GM19025 (cell line): Measurements from ENCODE around the gene PHC2.

Source experiments
- ATAC-seq: cut with Tn5 transposase; IDR thresholded peaks from one replicate; pipeline ENCODE4 v1.9.1; 2021; ENCODE audit warnings: mild to moderate bottlenecking, low read depth, moderate library complexity; ENCODE audit not compliant: unreplicated experiment

PHC2 gene

DNA sequence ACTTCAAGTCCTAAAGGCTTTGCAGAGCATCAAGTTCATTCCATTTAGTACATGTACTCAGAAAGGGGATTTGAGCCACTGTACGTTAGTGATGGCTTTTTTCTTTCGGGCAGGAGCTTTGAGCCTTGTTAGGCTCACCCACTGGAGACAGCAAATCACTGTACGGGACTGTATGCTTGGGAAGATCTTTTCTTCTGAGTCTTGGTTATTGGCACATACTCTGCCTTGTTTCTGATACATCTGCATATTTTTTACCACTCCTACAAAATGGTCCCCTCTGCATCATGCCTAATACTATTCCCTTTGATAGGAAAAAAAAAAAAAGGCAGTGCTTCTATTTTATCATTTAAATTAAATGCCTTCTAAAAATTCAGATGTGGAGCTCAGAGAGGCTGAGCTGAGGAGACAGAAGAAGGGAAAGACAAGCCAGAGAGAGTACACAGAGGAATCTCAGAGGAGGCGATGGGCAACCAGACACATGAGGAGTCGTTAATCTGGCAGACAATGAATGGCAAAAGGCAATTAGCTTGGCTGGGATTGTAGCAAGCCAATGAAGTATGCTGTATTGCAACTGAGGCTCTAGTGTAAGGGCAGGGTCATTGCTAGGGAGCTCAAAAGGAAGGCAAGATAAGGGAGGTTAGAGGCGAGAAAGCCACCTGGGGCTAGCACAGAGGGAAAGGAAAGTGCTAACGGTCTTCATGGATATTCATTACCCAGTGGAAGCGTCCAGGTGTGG, 39.4 kb downstream of the PHC2 start:
- ATAC-seq = no peak

DNA sequence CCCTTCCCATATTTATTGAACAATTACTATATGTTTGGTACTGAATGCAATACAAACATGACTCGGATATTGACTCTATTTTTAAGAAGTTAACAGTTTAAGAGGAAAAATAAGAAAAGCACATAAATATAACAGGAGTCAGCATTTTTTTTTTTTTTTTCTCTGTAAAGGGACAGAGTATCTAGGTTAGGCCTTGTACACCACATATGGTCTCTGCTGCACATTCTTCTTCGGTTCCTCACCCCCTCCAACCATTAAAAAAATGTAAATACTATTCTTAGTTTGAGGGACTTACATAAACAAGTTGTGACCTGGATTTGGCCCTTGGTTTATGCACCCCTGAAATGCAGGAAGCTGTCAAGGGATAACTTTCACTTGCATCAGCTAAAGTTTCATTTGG, 40.4 kb downstream of the PHC2 start:
- no peak for ATAC-seq

DNA sequence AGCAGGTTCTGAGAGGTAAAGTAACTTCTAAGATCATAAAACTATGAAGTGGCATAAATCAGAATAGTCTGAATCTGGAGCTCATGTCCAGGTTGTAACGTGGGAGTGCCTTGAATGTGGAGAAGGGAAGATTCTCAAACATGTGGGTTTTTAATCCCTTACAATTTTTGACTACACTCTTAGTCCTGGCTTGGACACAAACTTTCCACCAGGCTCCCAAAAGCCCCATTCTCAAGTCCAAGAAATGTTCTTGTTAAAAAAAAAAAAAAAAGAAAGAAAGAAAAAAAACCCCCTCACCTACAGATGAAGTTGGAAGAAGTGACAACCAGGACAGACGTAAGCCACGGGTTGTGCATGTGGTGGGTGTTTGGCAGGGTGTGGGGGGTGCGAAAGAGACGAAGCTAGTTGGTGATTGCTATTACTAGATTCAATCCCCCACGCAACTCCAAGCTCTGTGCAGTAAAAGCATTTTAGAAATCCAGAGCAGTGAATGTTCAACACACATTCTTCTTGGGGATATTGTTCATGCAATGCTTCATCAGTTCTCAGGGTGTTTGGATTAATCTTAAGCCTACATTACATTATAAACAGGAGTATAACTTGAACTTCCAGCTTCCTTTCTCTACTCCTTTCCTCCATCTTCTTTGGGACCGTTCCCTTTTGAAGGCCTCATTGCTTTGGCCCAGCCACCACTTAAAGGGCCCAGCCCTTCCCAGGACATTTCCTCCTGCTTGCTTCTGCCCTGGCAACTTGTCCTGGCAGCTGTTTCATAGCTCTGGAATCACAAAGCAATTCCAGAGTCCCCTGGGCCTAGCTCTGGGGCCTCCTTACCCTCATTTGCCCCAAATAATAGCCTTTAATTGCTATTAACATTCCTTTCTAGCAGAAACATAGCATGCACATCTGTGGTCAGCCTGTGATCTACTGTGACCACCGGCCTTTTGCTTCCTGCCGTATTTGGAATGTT, 41.8 kb downstream of the PHC2 start:
- no peak for ATAC-seq

DNA sequence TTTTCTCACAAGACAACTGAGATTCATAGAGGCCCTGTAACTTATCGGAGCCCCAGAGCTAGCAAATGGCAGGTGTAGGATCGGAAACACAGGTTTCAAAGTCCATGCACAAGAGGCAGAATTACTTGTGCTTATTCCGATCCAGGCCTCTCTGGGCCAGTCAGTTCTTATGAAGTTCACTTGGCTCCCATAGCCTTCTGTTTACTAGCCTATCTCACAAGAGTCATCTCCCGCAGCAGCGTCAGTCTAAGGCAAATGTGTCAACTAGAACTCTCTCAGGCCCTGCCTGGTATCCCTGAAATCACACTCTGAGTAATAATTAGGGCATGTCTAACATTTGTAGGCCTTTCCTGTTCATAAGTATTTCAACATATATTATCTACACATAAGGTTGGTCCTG, 43.3 kb downstream of the PHC2 start:
- ATAC-seq = no peak

DNA sequence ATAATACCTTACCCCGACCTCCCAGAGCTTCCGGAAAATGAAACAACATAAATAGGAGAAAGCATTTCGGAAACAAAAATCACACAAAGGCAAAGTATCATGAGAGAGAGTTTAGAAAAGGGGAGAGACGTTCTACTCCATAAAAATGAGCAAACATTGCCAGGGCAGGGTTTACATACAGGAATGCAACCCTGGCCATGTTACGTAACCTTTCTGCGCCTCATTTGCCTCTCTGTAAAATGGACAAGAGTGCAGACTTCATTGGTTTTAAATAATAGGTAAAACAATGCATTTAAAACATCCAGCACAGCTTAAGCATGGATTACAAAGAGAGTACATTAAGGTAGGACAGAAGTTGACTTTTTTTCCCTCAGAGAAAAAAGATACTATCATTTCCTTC, 45.6 kb downstream of the PHC2 start:
- ATAC-seq = no peak

DNA sequence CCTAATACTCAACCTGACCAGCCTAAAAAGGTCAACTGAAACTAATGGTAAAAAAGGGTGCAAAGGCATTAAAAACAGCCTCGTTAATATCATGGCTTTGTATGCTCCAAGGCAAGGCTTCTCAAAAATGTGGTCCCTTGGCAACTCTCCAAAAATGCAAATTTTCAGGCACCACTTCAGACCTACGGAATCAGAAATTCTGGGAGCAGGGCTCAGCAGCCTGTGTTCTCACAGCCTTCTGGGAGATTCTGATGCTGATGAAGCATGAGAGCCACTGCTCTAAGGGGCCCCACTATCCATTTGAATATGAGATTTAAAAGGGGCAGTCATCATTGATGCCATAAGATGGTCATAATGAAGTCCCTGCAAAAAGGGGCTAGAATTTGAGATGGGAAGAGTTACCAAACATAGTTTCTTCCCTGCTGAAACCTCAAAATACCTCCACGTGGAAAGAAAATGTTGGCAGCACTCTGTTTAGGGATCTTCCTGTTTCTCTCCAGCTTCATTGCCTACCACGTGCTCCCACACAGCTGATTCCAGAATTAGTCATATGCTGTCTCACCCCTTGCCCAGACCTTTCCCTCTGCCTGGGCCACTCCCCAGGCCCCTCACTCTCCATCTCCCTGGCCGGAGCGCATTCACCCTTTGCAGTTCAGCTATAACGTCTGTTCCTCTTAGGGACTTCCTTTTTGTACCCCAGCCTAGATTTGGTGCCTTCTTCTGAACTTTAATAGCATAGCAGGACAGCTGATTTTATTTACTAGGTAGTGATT, 46.7 kb downstream of the PHC2 start:
- no peak for ATAC-seq

DNA sequence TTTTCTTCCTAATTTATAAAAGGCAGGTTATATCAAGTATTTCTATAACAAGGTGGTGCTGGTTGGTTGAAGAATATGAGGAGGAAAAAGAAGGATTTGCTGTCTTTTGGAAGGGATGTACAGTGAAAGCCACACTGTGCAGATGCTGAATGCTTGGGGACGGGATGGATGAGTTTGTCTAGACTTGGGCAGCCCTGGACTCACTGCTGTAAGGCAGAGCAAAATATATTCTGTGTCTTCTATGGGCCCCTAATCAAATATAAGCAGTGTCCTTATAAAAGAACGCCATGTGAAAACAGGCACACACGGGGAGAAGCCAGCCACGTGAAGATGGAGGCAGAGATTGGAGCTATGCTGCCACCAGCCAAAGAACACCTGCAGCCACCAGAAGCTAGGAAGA, 47.4 kb downstream of the PHC2 start:
- no peak for ATAC-seq

DNA sequence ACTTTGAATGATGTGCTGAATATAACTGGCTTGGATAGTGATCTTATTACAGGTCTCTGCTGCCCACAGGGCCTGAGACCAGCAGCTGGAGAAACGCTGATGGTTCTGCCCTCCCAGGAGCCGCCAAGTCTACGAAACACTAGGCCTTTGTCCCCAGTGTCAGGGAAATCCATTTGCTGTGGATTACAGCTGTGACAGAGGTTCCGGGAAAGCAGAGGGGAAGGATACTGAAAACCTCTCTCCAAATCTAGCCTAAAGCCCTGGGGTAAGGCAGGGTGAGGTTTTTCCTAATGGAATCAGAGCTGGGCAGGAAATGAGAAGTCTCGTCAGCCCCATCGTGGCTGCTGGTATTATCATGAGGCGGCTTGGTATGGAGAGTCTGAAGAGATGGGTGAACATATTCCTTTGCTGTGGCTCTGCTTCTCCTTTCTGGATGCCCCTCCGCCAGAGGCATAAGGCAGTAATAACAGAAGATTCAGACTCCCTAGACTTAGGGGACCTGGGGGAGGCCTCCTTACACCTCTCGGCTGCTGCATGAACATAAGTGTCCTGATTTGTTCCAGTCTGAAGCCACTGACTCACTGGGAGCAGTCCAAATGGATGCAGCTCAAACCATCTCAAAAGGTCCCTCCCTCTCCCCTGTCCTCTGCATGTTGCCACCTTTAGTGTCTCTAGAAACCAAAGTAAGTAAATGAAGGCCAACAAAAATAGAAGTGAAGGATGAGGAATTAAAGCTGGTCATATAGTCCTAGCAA, 48.1 kb downstream of the PHC2 start:
- no peak for ATAC-seq

DNA sequence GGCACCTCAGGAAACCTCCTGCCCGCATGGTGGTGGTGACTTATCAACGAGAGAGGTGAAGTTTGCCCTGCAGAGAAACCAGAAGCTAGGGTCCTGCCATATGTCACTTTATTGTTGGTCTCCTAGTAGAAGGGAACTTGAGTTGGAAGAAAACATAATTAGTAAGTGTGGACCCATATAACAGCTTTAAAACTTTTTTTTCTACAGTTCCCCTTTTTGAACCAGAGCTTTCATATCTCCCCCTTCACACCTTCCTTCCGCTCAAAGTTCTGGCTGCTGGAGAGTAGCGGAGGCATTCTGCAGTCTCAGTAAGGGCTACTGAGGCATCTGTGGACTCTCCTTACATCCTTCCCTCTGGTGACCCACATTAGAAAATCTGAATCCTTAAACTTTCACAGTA, 48.9 kb downstream of the PHC2 start:
- no peak for ATAC-seq

DNA sequence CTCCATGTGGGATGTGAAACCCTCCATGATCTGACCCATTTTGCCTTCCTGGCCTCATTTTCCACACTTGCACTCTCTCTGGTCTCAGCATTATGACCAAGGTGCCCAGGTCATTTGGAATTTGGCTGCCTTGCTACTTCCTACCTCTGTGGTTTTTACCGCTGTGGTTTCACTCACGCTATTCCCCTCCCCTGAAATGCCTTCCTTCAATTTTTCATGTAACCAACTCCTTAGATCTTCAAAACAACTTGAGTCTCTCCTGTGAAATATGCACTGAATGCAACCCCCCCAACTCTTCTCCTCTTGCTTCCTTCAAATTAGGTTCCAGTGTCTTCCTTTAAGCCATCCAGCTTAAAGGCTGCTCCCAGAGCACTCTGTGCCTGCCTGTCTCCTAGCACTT, 50.1 kb downstream of the PHC2 start:
- no peak for ATAC-seq

DNA sequence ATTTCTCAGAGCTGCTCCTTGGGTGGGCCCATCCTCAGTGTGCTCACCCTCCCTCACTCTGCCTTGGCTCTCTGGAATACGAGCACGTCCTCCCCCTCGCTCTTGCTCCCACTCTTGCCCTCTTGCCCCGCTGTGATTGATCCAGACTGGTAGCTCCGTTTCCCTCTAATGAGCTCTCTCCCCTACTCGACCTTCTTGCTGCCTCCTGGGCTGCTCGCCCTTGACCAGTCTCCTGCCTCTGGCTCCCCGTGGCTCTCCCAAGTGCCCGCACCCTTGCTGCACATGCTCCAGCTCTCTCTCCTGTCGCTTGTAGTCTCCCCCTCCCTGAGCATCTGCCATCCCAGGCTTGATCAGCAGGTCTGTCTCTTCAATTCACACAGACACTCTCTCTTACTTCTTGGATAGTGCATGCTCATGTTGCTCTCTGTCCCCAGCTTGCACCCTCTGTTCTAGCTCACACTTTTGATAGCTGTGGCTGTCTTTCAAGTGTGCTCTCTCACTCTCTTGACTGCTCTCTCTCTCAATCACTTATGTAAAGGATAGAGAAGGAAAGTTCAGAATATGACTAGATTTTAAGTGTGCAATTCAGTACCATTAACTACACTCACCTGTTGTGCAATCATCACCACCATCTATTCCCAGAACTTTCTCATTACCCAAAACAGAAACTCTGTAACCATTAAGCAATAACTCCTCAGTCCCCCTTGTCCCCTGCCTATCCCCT, 51.1 kb downstream of the PHC2 start:
- no peak for ATAC-seq

DNA sequence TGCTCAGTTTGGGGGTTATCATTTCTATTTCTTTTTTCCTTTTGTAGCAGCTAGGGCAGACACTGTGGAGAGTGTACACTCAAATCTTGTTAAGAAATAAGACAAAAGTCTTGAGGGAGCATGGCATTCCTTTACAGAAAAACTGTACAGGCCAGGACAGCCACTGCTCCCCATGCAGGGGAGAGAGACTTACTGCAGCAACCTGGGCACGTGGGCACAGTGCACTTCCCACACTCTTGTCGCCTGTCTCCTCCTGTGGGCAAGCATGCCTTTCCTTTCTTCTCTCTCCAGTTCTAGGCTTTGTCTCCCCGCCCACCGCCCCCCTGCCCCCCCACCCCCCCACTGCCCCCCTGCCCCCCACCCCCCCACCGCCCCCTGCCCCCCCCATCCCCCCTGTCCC, 51.9 kb downstream of the PHC2 start:
- no peak for ATAC-seq

DNA sequence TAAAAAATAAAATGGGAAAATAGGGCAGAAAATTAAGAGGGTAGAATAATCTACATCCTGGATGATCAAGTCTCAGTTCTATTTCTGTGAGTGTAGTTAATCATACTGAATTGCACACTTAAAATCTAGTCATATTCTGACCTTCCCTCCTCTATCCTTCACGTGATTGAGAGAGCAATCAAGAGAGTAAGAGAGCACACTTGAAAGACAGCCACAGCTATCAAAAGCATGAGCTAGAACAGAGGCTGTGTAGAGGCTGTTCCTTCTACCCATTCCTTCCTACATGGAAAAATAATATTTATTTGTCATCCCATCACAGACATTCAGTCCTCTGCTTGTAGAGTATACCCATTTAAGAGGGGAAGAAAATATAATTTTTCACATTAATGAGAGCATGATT, 52.4 kb downstream of the PHC2 start:
- ATAC-seq = no peak

DNA sequence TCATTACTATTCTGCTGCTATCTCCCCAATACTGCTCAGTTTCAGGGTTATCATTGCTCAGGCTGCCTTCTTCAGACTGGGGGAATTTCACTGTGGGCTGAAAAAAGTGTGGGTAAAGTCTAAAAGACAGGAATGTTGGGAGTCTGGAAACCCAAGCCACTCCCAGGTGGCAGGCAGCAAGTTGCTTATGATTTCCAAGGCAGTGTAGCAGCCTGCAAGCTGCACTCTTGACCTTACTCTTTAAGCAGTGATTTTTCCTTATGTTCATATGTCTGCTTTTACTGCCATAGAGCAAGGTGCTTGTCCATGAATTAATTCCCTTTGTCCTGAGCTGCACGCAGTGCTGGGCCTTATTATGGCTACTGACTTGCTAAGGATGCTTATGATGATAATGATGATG, 53.1 kb downstream of the PHC2 start:
- no peak for ATAC-seq

DNA sequence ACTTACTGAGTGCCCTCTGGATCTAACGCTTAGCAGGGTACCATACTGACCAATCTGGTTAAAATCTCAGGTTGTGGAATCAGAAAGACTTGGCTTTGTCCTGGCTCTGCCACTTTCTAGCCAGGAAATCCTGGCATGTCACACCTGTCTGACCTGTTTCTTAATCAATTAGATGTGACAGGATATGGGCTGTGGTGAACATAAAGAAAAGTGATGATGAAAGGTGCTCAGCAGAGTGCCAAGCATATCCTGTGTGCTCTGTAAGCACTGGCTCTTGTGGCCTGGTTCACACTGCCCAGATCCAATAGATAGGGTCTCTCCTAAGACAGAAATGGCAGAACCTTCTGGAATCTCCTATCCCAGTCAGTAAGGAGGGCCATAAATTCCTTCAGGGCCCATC, 53.9 kb downstream of the PHC2 start:
- ATAC-seq = no peak

DNA sequence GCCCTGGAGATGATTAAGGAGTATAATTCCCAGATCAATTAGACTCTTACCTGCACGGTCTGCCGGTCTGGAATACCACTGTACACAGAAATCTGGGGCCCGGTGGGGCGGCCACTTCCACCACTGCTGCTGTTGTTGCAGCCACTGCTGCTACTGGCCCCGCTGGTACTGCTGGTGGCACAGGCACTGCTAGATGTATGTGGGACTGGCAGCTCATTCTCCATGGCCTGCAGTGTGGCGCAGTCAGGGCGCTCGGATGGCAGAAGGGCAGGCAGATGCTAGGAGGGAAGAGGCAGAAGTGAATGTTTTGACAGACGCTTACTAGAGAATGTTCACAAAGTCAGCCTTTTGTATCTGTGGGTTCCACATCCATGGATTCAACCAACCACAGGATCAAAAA, 55.6 kb downstream of the PHC2 start:
- no peak for ATAC-seq

DNA sequence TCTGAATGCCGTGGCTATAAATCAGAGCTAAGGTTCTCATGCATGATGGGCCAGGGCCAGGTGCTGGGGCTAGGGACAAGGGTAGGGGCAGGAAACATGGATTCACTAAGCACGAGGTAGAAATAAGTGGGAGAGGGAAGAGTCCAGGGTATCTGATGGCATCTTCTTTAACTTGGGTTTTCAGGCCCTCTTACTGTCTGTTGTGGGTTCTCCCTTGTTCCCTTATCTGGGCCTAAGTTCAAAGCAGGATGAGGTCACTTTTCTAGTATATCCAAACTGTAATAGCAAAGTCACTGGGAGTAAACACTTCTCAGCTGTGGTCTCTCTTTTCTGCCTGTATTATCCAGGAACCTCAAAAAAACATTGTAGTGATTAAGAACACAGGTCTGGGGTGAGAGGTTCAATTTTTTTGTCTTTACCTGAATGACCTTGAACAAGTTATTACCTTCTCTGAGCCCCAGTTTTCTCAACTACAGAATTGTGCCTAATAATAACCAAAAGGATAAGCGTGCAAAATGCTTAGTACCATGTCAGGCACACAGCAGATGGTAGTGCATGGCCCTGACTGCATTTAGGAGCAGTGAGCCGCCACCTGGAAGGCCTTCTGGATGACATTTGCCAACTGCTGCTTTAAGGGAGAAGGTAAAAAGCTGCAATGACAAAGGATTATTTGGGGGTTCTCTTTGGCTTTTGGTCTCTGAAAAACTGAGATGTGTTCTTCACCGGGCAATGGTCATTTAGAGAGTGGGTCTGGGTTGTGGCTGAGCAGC, 56.4 kb downstream of the PHC2 start:
- no peak for ATAC-seq

DNA sequence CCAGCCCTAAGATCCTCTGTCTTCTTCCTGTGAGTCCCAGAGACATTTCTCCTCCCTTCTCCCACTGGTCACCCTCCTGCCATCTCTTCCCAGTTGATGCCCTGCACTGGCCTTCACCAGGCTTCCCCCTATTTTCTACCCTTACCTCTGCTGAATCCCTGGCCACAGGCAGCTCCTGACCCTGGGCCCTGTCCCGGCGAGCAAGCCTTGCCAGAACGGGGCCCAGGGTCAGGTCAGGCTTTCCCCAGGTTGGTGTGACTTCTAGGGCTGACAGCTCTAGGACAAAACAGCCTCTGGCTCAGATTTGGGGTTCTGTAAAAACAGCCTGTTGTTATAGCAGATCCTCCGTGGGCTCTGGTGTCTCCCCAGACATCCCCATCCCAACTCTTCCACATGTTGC, 57.3 kb downstream of the PHC2 start:
- no peak for ATAC-seq

DNA sequence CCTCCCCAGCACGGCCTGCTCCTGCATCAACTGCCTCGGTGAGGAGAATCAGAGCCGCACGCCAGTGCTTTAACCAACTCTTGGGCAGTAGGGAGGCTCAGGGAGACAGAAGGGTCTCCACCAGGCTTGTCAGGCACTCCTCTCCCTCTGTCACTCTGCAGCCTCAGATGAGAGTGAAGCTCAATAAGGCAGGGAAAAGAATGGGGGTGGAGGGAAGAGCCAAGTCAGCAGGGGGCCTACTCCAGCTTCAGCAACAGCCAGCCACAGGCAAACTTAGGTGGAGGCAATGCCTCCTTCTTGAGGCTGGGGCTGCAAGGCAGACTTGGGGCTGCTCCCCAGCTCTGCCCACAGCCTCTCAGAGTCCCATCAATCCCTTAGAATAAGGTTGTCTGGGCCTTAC, 58.2 kb downstream of the PHC2 start:
- no peak for ATAC-seq
